HCT116 (cell line): ENCODE measurements around the gene PSORS1C2.

Experiments used
- CTCF ChIP-seq, 3 experiments: fragments of 200-600 bp in 1 of 3; sonication (generic) in 1 of 3; IDR thresholded peaks in 2 of 3; conservative IDR thresholded peaks in 1 of 3; 2 replicates each; pipeline ENCODE4 v1.5.1; 2012 to 2017; ENCODE audit warnings: low read depth in 2 of 3, low read length in 2 of 3, antibody characterized with exemption in 1 of 3, borderline replicate concordance in 1 of 3, control low read depth in 1 of 3, mild to moderate bottlenecking in 1 of 3, mixed read lengths in 1 of 3, mixed run types in 1 of 3, moderate library complexity in 1 of 3; ENCODE audit not compliant: insufficient read depth in 1 of 3
- EGR1 ChIP-seq: IDR thresholded peaks from 2 replicates; pipeline ENCODE4 v1.6.1; 2012; ENCODE audit warnings: low read depth
- EZH2 ChIP-seq: fragments of 200-600 bp; sonication (generic); IDR thresholded peaks from 2 replicates; pipeline ENCODE4 v1.6.1; 2017; ENCODE audit warnings: antibody characterized with exemption, mixed run types
- FOSL1 ChIP-seq: IDR thresholded peaks from 2 replicates; pipeline ENCODE4 v1.6.1; 2012; ENCODE audit warnings: low read depth
- MAX ChIP-seq: IDR thresholded peaks from 2 replicates; pipeline ENCODE4 v1.6.1; 2012
- POLR2A ChIP-seq: IDR thresholded peaks from 2 replicates; pipeline ENCODE4 v1.7.0; 2011; ENCODE audit warnings: borderline replicate concordance; ENCODE audit not compliant: insufficient read depth, insufficient read length; ENCODE audit errors: extremely low read depth
- REST ChIP-seq: IDR thresholded peaks from 2 replicates; pipeline ENCODE4 v1.6.1; 2012; ENCODE audit warnings: low read depth
- SIN3A ChIP-seq: IDR thresholded peaks from 2 replicates; pipeline ENCODE4 v1.6.1; 2012; ENCODE audit warnings: low read depth
- ZBTB33 ChIP-seq: IDR thresholded peaks from 2 replicates; pipeline ENCODE4 v1.6.1; 2011; ENCODE audit warnings: mild to moderate bottlenecking, low read length, moderate library complexity; ENCODE audit not compliant: insufficient replicate concordance; ENCODE audit errors: extremely low read depth
- ZFX ChIP-seq: fragments of 450-650 bp; IDR thresholded peaks from 2 replicates; pipeline ENCODE4 v1.6.1; 2017

- no peak for TF ChIP-seq CTCF (IDR thresholded peaks at IDR 0.05 in 2 of 3, conservative IDR thresholded peaks at IDR 0.05 in 1 of 3; ENCODE audit: borderline replicate concordance in 1 of 3, insufficient read depth in 1 of 3, low read depth in 2 of 3, low read length in 2 of 3)
- no peak for TF ChIP-seq EZH2
- no peak for TF ChIP-seq POLR2A
- TF ChIP-seq ZFX, result no peak
- TF ChIP-seq REST, result no peak
- TF ChIP-seq FOSL1, result no peak
- TF ChIP-seq SIN3A, result no peak
- no peak for TF ChIP-seq MAX
- no peak for TF ChIP-seq ZBTB33
- no peak for TF ChIP-seq EGR1
Measured at GRCh38 chr6:31179042-31179386, 40.1 kb upstream of the PSORS1C2 start.
